Measurements from ENCODE around the gene UBE2I. TPM values are rescaled to one million over a fixed set of nuclear protein-coding genes. Genes with fewer than 3 reads are reported as not detected.

UBE2I gene
- total RNA-seq, 1 experiment from 2014 or later = 198 TPM

GRCh38 chr16:1326391-1326790, 17.0 kb downstream of the UBE2I start:
- DNase-seq (ENCODE audit: low read depth, low spot score) (no peak), ATAC-seq (no peak)
- POLR2A ChIA-PET = interaction anchor here (0.6 kb wide), 1 partner anchor 387 kb away, joined by 7 read pairs; no protein-coding TSS in a partner anchor
- BruUV-seq (replicated peaks) = no TSS peak
- intact Hi-C loops (cut with micrococcal nuclease; ENCODE audit: unreplicated experiment) = no loop called here
- Histone ChIP-seq H3K4me3 (ENCODE audit: low read depth in 2 of 2, low read length in 2 of 2) (no peak overlapping the region), H3K4me1 (ENCODE audit: control insufficient read depth, insufficient read depth, low read length) (peaks cover 2% of the 10 kb centered on the region), H3K9me3 (ENCODE audit: control insufficient read depth, insufficient read depth, low read depth, low read length) (no peaks in the 10 kb centered on the region), H3K36me3 (ENCODE audit: control insufficient read depth, insufficient read depth, low read length) (no peaks in the 10 kb centered on the region), H3K27me3 (ENCODE audit: control insufficient read depth, insufficient read depth, low read length) (no peaks in the 10 kb centered on the region), H3K27ac (ENCODE audit: low read length) (no peak overlapping the region)
- TF ChIP-seq TCF7L2 (IDR thresholded peaks at IDR 0.05; ENCODE audit: low read depth, low read length) = no peak
- TF ChIP-seq REST (IDR thresholded peaks at IDR 0.05; ENCODE audit: insufficient read depth in 1 of 2, low read depth in 2 of 2, low read length in 1 of 2) = no peak
- no peak for TF ChIP-seq SIN3A (IDR thresholded peaks at IDR 0.05; ENCODE audit: borderline replicate concordance, insufficient read depth, low read depth, low read length)
- no peak for TF ChIP-seq POLR2AphosphoS5 (IDR thresholded peaks at IDR 0.05; ENCODE audit: low read depth, low read length)
- TF ChIP-seq CTCF (IDR thresholded peaks at IDR 0.05) = no peak
- CTCF ChIA-PET = no interaction called here
- in situ Hi-C loops (cut with HindIII; ENCODE audit: low pct_unique_long_range_greater_than_20kb, low sequenced_read_pairs) = no loop called here

GRCh38 chr16:1326946-1327618, 17.6 kb downstream of the UBE2I start:
- in situ Hi-C loops (cut with HindIII; ENCODE audit: low pct_unique_long_range_greater_than_20kb, low sequenced_read_pairs) = no loop called here
- intact Hi-C loops (cut with micrococcal nuclease; ENCODE audit: unreplicated experiment) = no loop called here
- ATAC-seq (no peak), DNase-seq (ENCODE audit: low read depth, low spot score) (no peak)
- no peak overlapping the region for H3K27ac ChIP-seq (ENCODE audit: low read length)
- peaks cover 9% of the 10 kb centered on the region for H3K4me1 ChIP-seq (ENCODE audit: control insufficient read depth, insufficient read depth, low read length)
- no peak overlapping the region for H3K4me3 ChIP-seq (ENCODE audit: low read depth in 2 of 2, low read length in 2 of 2)
- ChIA-PET CTCF (no interaction called here), POLR2A (interaction anchor here (0.6 kb wide), 1 partner anchor 386 kb away, joined by 7 read pairs; no protein-coding TSS in a partner anchor)
- no peaks in the 10 kb centered on the region for H3K27me3 ChIP-seq (ENCODE audit: control insufficient read depth, insufficient read depth, low read length)
- no peaks in the 10 kb centered on the region for H3K9me3 ChIP-seq (ENCODE audit: control insufficient read depth, insufficient read depth, low read depth, low read length)
- no TSS peak for BruUV-seq (replicated peaks)
- no peaks in the 10 kb centered on the region for H3K36me3 ChIP-seq (ENCODE audit: control insufficient read depth, insufficient read depth, low read length)
- TF ChIP-seq POLR2AphosphoS5 (IDR thresholded peaks at IDR 0.05; ENCODE audit: low read depth, low read length) = no peak
- TF ChIP-seq CTCF (IDR thresholded peaks at IDR 0.05) = no peak
- TF ChIP-seq REST (IDR thresholded peaks at IDR 0.05; ENCODE audit: insufficient read depth in 1 of 2, low read depth in 2 of 2, low read length in 1 of 2) = no peak
- TF ChIP-seq SIN3A (IDR thresholded peaks at IDR 0.05; ENCODE audit: borderline replicate concordance, insufficient read depth, low read depth, low read length) = no peak
- no peak for TF ChIP-seq TCF7L2 (IDR thresholded peaks at IDR 0.05; ENCODE audit: low read depth, low read length)
